HL-60 (cell line): Measurements from ENCODE around the gene INTS4.

Experiments used
- CTCF ChIP-seq: IDR thresholded peaks from one replicate; pipeline ENCODE4 v1.5.1; 2011; ENCODE audit warnings: low read length, control low read depth, inconsistent platforms; ENCODE audit not compliant: insufficient read depth
- POLR2AphosphoS5 ChIP-seq: IDR thresholded peaks from 2 replicates; pipeline ENCODE4 v1.6.1; 2012; ENCODE audit warnings: low read depth

GRCh38 chr11:78036313-78036712, 41.8 kb upstream of the INTS4 start:
- TF ChIP-seq CTCF (no peak), POLR2AphosphoS5 (no peak)
